ENCODE data around the gene C1orf122.
A peak's percentile ranks its signal among the peaks of the same experiment; 100 is the strongest.

C1orf122 gene

DNA sequence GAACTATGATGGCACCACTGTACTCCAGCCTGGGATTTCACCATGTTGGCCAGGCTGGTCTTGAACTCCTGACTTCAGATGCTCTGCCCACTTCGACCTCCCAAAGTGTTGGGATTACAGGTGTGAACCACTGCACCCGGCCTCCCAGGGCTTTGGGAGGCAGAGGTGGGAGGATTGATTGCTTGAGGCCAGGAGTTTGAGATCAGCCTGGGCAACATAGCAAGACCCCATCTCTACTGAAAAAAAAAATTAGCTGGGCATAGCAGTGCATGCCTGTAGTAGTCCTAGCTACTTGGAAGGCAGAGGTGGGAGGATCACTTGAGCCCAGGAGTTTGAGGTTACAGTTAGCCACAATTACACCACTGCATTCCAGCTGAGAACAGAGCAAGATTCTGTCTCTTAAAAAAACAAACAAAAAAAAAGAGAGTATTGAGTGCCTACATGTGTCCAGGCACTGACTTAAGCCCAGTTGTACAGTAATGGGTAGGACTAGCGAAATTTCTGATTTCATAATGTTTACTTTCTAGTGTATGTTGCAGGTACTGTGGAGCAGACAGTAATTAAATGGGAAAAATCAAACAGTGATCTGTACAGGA is 9.7 kb upstream of the C1orf122 start:
- DNase-seq (ENCODE audit: low read depth in 2 of 2): no peak

DNA sequence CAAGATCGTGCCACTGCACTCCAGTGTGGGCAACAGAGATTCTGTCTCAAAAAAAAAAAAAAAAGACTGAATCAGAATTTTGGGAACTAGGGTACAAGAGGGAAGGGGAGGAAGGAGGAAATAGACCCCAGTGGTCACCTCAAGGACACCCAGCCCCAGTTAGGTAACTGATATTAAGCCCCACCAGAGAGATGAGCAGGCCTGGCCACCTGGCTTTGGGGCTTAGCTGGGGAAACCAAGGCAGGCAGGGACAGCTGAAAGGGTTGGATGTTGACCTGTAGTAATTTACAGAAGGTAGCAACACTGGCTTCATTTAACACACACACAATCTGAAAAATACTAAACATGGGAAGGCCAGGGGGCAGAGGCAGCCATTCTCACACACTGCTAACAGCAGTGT is 5.2 kb upstream of the C1orf122 start:
- no peak for DNase-seq (ENCODE audit: low read depth in 2 of 2)

DNA sequence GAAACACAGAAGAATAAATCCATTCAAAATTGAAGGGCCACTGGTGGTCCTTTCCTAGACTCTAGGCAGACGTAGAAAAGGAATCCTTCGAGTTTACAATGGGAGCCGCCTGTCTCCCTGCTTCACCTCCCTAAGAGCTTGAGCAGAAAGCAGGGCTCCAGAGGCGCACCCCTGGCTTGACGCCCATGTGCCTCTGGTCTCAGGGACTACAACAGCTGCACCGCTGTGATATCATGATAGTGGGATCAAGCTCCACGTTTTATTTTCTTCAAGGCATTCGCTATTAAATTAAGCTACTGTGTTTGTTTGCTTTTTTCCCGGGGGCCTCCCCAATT is 403 bp upstream of the C1orf122 start:
- DNase-seq (ENCODE audit: low read depth in 2 of 2): no peak

DNA sequence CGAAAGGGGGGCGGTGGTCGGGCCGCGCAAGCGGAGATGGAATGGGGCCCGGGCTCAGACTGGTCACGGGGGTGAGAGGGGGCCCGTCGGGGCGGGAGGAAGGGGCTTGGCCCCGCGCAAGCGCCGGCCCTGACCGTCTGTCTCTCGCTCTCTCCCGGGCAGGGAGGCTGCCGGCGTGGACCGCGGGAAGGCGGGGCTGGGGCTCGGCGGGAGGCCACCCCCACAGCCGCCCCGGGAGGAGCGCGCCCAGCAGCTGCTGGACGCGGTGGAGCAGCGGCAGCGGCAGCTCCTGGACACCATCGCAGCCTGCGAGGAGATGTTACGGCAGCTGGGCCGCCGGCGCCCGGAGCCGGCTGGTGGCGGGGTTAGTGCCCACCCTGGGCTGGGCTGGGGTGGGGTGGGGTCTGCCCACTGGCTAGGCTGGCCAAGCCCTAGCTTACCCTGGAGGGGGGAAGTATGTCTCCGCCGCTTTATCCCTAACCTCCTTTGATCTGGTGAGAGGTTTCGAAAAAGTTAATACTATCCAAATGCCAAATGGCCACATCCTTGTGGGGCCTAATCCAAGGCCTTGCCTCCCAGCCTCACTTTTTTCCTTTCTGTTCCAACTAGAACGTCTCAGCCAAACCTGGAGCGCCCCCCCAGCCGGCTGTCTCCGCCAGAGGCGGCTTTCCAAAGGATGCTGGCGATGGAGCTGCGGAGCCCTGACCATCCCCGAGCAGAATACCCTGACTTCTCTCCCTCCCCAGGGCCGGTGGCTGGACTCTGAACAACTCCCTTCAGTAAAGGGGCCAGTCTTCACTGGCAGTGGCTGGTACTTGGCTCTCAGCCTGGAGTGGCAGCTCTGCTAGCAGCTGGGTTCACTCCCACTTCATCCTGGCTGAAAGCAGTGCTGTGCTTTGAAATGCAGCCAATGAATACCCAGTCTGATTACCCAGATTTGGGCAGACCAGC is 1.1 kb downstream of the C1orf122 start:
- peak; percentile 29 to 34 for DNase-seq (ENCODE audit: low read depth in 2 of 2)

DNA sequence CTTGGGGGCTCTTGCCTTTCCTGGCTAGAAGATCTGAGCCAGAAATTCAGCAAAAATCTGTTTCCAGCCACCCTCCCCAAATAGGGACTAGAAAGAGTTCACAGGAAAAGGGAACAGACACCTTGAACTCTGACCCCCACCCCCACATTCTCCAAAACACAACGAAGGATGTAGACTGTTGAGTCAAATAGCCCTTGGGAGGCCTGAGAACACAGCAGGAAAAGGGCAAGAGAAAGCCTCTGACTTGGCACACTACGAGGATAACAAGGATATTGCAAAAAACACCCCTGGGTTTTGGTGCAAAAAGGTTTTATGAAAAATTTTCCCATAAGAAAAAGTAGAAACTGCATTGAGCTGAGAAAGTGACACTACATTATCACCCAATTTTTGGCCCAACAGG is 2.4 kb downstream of the C1orf122 start:
- DNase-seq (ENCODE audit: low read depth in 2 of 2): no peak

DNA sequence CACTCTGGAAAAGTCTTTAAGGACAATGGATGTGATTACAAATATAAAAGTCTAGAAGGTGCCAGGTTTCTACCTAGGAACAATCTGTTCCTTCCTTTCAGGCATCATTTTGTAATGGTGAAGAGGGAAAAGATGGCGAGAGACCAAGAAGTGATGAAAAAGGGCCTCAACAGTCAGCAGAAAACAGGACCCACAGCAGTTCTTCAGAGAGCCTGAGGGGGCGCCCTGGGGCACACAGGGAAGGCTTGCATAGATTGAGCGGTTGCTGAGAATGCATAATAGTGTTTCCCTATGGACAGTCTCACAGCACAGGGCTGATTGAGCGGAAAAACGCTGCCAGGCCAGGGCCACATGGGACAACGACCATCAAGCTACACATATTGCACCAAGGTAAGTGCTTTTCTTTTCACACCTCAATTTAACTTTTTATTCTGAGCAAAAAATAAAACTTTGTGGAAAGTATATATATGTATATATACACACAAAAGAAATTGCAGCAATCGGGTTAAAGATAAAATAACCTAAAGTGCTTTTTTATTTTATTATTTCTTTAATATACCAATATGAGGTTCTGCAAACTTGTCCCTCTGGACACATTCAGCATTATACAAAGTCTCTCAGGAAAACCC is 3.6 kb downstream of the C1orf122 start:
- peak; percentile 54 to 60 for DNase-seq (ENCODE audit: low read depth in 2 of 2)

DNA sequence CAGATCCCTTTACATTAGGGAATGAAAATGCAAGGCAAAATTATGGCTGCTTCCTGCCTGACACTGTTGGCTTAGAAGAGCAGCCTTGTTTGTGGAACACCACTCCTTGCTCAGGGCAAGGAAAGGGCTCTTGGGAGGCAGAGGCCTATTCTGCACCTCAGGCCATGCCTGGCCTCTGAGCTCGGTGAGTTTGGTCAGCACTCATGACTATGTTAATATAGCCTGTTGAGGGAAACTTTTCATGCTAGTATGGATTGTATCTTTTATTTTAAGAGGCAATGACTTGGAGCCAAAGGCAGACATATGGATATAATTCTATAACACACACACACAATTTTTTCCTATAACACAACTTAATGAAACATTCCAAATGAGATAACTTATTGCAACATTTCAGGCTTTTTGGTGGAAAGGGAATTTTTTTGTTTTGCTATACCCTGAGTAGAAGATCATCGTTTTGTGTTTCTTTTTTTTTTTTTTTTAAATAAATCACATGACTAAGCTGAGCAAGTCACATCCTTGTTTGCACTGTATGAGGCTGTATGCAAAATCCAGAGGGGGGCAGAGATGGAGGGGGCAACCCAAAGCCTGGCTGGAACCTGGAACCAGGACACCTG is 6.0 kb downstream of the C1orf122 start:
- no peak for DNase-seq (ENCODE audit: low read depth in 2 of 2)

DNA sequence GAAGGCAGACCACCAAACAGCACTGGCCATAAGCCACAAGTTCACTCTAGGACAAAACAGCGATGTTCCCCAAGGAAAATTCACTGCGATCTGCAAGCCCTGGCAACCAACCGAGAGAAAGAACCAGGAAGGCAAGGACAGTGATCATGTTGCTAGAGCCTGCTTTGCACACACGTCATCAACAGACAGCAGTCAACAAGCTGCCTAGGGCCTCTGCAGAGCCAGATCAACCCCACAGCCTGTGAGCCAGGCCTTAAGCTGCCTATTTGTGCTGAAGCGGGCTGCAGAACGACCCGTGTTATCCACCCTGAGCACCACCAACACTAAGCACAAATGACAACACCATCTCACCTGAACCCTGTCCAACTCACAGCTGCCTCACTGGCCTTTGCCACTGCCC is 6.7 kb downstream of the C1orf122 start:
- DNase-seq (ENCODE audit: low read depth in 2 of 2): no peak

DNA sequence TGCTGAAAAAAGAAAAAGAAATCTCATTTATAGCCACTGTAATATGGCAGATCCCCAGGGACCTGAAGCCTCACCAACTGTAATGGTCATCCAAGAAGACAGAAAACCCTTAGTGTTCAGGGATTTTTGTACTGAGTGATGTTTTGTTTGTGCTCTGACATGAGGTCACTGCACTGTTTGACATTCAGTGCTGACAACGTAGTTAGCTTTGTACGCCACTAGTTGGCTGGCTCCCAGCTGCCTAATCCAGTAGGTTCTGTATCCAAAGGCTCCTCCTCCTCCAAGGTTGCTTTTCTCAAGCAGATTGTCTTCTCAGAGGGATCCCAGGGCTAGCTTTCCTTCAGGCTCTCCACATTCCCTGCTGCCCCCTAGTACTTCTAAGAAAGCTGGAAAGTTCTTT is 9.9 kb downstream of the C1orf122 start:
- no peak for DNase-seq (ENCODE audit: low read depth in 2 of 2)

DNA sequence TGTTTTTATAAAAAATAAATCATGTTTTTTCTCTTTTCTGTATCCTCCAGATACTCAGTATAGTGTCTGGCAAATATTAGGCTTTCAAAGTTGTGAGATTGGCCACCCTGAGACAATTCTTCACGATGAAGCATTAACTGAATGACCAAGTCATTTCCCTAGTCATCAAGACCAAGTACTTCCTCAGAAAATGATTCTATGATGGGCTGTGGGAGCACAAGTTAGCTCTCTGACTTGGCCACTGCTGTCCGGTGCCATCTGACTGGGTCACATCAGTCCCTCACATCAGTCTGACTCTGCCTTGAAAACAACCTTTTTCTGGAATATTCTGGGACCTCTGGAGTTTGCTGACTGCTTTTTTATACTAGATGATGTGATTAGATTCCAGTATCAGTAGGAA is 13.9 kb downstream of the C1orf122 start:
- no peak for DNase-seq (ENCODE audit: low read depth in 2 of 2)

DNA sequence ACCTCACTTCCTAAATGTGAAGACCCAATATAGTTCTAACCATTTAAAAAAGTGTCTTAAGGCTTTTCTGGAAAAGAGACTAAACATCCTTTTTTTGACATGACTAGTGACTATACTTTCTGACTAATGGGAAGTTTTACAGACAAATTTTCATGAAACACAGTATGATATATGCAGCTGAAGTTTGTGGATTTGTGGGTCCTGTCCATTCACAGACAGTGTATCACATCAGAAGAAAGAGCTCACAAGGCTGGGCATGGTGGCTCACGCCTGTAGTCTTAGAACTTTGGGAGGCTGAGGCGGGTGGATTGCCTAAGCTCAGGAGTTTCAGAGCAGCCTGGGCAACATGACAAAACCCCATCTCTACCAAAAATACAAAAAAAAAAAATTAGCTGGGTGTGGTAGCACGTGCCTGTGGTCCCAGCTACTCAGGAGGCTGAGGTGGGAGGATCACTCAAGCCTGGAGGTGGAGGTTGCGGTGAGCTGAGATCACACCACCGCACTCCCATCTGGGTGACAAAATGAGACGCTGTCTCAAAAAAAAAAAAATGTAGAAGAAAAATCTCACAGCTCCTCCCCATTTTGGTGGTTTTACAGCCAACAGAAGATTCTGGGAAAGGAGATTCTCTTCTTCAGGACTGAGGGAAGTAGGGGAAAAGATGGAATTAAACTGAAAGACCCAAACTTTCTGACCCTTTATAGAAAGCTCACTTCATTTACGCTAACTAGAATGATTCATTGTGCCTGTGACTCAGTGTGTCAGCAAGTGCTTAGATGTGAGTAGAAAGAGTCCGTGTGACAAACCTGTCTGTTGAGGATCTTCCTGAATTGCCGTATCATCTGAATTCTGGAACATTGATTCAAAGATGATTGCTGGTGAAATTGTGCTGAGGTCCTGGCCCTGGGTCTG is 15.6 kb downstream of the C1orf122 start:
- no peak for DNase-seq (ENCODE audit: low read depth in 2 of 2)

DNA sequence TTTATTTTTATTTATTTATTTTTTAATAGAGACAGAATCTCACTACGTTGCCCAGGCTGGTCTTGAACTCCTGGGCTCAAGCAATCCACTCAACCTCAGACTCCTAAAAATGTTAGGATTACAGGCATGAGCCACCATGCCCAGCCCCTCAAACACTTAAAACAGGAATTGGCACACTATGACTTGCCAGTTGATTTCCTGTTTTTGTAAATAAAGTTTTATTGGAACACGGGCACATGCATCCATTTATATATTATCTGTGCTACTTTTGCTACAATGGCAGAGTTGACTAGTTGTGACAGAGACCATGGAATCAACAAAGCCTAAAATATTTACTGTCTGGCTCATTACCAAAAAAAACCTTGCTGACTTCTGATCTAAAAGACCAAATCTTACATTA is 16.4 kb downstream of the C1orf122 start:
- no peak for DNase-seq (ENCODE audit: low read depth in 2 of 2)

DNA sequence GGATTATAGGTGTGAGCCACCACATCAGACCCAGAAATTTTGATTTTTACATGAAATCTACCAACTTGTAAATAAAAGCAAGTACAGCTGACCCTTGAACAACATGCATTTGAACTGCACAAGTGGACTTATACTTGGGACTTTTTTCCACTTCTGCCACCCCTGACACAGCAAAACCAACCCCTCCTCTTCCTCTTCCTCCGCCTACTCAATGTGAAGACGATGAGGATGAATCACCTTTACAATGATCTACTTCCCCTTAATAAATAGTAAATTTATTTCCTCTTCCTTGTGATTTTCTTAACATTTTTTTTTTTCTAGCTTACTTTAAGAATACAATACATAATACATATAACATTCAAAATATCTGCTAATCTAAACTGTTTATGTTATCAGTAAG is 17.9 kb downstream of the C1orf122 start:
- no peak for DNase-seq (ENCODE audit: low read depth in 2 of 2)

DNA sequence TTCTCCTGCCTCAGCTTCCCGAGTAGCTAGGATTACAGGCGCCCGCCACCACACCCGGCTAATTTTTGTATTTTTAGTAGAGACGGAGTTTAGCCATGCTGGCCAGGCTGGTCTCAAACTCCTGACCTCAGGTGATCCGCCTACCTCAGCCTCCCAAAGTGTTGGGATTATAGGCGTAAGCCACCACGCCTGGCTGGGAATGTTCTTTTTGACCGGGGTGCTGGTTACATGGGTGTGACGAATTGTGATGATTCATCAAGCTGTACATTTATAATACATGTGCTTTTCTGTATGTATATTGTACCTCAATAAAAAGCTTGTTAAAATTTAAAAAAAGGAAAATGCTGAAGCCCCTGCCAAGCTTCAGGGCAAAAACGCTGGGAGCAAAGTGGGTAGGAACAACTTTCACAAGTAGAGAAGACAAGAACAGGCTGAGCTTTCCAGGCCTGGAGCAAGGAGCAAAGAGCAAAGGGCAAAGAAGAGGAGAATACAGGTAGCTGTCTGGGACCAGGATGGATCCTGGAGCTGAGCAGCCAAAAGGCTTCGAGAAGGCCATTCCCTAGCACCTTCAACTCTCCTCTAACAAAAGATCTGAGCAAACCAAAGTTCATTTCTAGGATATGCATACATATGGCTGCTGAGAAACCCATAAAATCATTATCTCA is 21.0 kb downstream of the C1orf122 start:
- no peak for DNase-seq (ENCODE audit: low read depth in 2 of 2)

DNA sequence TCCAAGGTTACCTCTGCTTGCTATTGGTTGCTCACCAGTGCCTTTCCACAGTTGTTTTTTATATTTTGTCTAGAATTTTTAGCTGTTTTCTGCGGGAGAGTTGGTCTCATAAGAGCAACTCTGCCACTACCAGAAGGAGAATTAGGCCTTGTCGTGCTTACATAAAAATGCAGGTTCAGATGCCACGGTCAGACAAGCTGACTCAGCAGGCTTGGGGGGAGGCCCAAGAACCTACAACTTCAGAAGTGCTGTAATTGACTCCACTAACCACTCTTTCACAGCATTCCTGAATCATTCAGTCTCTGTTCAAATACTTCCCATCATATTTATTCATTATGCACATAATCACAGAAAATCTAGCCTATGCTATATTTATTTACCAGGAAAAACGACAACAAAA is 23.5 kb downstream of the C1orf122 start:
- no peak for DNase-seq (ENCODE audit: low read depth in 2 of 2)

DNA sequence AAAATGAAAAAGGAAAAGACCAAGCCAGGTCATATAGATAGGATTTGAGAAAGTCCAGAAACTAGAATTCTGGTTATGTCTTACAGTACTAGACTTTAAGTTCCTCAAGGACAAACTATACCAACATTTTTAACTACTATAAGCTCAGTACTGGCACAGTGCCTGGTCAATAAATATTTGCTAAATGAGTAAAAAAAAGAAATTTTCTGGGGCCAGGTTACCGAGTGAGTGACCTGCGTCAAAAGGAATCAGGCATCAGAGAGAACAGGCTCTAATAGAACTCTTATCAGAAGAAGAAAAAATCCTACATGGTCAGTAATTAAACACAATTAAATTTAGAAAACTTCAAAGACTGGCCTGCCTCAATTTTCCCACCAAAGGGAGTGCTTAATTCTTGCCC is 24.2 kb downstream of the C1orf122 start:
- no peak for DNase-seq (ENCODE audit: low read depth in 2 of 2)

DNA sequence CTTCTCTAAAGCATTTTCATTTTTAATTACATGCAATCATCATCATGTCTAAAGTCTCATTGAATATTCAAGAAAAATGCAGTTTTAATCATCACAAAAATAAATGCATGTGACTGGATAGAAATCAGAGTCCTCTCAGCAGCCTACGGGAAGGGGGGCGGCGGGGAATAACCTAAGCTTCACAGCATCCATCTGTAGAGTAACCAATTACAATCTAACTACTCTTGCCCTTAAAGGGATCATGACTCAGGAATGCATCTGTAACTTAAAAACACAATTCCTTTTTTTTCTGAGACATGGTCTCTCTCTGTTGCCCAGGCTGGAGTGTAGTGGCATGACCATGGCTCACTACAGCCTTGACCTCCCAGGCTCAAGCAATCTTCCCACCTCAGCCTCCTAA is 29.2 kb downstream of the C1orf122 start:
- no peak for DNase-seq (ENCODE audit: low read depth in 2 of 2)

DNA sequence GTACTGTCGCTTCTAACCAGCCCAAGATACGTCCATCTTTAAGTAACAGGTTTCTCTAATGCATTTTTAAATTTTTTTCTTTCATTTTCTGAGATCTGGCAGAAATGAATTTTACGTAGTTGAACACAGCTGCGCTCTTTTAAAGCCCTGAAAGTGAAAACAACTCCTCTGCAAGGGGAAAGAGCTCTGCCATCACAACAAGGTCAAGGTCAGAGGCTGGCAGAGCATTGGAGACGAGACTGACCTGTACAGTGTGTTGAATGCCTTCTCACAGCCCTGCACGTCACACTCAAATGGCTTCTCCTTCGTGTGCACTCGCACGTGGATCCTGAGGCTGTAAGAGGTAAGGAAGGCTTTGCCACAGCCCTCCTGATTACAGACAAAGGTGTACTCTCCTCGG is 32.1 kb downstream of the C1orf122 start:
- no peak for DNase-seq (ENCODE audit: low read depth in 2 of 2)

DNA sequence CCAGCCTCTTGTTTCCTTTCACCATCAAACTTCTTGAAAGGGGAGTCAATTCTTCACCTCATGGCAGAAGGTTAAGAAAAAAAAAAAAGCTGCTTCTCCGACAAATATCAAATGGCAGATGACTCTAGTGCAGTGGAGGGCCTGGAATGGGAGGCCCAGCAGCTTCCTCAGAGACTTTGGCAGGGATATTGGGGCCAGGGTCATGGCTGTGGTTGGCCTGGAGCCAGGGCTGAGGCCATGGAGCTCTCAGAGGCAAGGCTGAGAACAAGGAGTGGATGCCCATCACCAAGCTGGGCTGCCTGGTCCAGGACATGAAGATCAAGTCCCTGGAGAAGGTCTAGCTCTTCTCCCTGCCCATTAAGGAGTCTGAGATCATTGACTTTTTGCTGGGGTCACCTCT is 33.1 kb downstream of the C1orf122 start:
- DNase-seq (ENCODE audit: low read depth in 2 of 2): no peak

DNA sequence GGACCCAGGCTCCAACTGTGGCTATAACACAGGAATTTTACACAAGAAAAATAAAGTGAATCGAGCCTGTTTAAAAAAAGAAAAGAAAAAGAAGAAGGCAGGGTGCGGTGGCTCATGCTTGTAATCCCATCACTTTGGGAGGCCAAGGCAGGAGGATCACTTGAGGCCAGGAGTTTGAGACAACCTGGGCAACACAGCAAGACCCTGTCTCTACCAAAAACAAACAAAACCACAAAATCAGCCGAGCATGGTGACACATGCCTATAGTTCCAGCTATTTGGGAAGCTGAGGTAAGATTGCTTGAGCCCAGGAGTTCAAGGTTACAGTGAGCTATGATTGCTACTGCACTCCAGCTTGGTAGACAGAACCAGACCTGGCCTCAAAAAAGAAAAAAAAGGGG is 34.1 kb downstream of the C1orf122 start:
- no peak for DNase-seq (ENCODE audit: low read depth in 2 of 2)

DNA sequence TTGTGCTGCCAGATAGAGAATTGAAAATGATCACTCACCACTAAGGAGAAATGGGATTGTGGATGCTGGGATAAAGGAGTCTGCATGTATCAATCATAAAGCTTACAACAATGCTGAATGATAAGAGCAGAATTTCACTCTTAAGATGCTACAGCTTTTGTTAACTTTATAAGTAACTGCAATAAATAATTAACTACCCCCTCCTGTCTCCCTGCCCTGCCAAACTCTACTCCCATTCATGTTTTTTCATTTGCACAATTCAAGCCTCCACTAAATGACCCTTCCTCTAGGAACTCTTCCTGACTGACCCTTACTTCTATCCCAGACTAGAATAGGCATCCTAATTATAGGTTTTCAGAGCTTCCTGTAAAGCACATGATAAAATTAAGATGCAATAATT is 36.9 kb downstream of the C1orf122 start:
- DNase-seq (ENCODE audit: low read depth in 2 of 2): no peak
